Stomach (tissue), 9 donors: ENCODE data around the gene IMPACT. TPM values are rescaled to one million over a fixed set of nuclear protein-coding genes. Genes with fewer than 3 reads are reported as not detected.

Experiments
- DNase-seq, 2 donors: peaks; one replicate each; pipeline versions ENCODE4 v3.0.0 to v3.0.0-alpha.2; 2013 to 2019
- H3K27ac ChIP-seq, 5 donors: fragments of 200-600 bp in 4 of 5; sonication (generic) in 4 of 5; one replicate each; pipeline ENCODE4 v1.5.1; 2013 to 2019; ENCODE audit warnings: mild to moderate bottlenecking in 1 of 5, moderate library complexity in 1 of 5
- H3K27me3 ChIP-seq, 3 donors: fragments of 200-600 bp; sonication (generic); one replicate each; pipeline ENCODE4 v1.5.1; 2017 to 2019; ENCODE audit warnings: mixed run types in 1 of 3
- H3K36me3 ChIP-seq, 4 donors: fragments of 200-600 bp; sonication (generic); 1 replicate in 3 of 4; 2 replicates in 1 of 4; pipeline ENCODE4 v1.5.1; 2016 to 2019
- H3K4me1 ChIP-seq, 4 donors: fragments of 200-600 bp; sonication (generic); one replicate each; pipeline ENCODE4 v1.5.1; 2016 to 2019
- H3K4me3 ChIP-seq, 4 donors: fragments of 200-600 bp; sonication (generic) in 3 of 4; one replicate each; pipeline ENCODE4 v1.5.1; 2016 to 2019; ENCODE audit warnings: mild to moderate bottlenecking in 1 of 4
- H3K9me3 ChIP-seq, 4 donors: fragments of 200-600 bp; sonication (generic); one replicate each; pipeline ENCODE4 v1.5.1; 2016 to 2019
- EP300 ChIP-seq: sonication (generic); formaldehyde crosslinking; IDR thresholded peaks from one replicate; pipeline ENCODE4 v1.6.1; 2017; ENCODE audit warnings: antibody characterized with exemption
- POLR2A ChIP-seq, 4 donors: fragments of 450-650 bp; IDR thresholded peaks; one replicate each; pipeline ENCODE4 v1.6.1; 2016; ENCODE audit warnings: antibody characterized with exemption in 4 of 4, control low read depth in 2 of 4, mild to moderate bottlenecking in 1 of 4, moderate library complexity in 1 of 4
- POLR2AphosphoS5 ChIP-seq, 3 donors: sonication (generic); formaldehyde crosslinking; IDR thresholded peaks; one replicate each; pipeline ENCODE4 v1.6.1; 2016; ENCODE audit warnings: antibody characterized with exemption in 3 of 3
- WGBS, 5 donors: extraction: QIAGEN DNeasy Blood & Tissue Kit in 3 of 5; methylation state at CpG; one replicate each; pipeline versions ENCODE4 v1.1.5 to v1.1.7; 2013 to 2018; 5-methylcytosine and 5-hydroxymethylcytosine counted together
- intact Hi-C: fragments of 100-400 bp; cut with DNase I; formaldehyde crosslinking; loops from one replicate; pipeline ENCODE4 v1.15.1; 2023; ENCODE audit warnings: low total_unique reads
- polyA plus RNA-seq, 3 donors: library from polyadenylated mRNA; stranded (reverse); fragments of 200-250 nt; gene quantifications; one replicate each; pipeline ENCODE4 v1.2.3, GENCODE V29; 2013
- total RNA-seq, 5 donors: library from RNA; depleted of rRNA; stranded (reverse); fragments of >200 nt; gene quantifications; one replicate each; pipeline versions ENCODE4 v1.1.0 to v1.2.3, GENCODE V29; 2014 to 2016
- TF ChIP-seq, protein P1 (sequence below), 7 experiments: fragments of 450-650 bp in 4 of 7; fragments of 200-600 bp in 3 of 7; sonication (generic) in 3 of 7; IDR thresholded peaks; one replicate each; pipeline ENCODE4 v1.5.1; 2016 to 2019; ENCODE audit warnings: antibody characterized with exemption in 7 of 7, control low read depth in 2 of 7, mild to moderate bottlenecking in 1 of 7
- donor health status: healthy with polysubstance abuse.
- donor health status: Bipolar disorder and iron deficiency.
- donor health status: healthy.

IMPACT gene
- total and polyA plus RNA-seq, 8 donors = 4.6 to 33.0 (median 13.0) TPM

DNA sequence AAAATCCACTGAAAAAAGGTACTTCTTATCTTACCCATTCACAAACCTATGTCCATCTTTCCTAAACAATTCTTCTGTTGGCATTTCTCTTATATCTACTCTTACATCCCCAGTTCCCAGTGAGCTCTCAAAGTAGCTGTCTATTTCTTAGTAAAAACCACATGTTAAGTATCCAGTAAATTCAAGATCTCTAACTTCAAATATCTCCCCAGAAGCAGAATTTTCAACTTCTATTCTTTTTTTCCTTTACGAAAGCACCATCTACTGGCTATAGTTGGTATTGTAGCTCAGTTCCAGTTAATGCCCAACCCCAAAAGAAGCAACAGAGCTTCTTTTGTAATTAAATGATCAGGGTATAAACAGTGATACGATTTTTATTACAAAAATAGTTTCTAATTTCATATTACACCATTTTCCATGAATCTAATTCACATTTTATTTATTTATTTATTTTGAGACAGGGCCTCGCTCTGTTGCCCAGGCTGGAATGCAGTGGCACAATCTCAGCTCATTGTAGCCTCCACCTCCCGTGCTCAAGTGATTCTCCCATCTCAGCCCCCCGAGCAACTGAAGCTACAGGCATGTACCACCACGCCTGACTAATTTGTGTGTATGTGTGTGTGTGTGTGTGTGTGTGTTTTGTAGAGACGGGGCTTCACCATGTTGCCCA is 62.5 kb downstream of the IMPACT start:
- no peaks in the 10 kb centered on the region for H3K9me3 ChIP-seq
- peaks cover 0 to 4% (median 0%) of the 10 kb centered on the region in 3 donors for H3K27me3 ChIP-seq
- H3K4me3 ChIP-seq = no peak overlapping the region
- H3K4me1 ChIP-seq = peaks cover 0 to 10% (median 3%) of the 10 kb centered on the region in 4 donors
- no peak overlapping the region for H3K27ac ChIP-seq
- H3K36me3 ChIP-seq = no peaks in the 10 kb centered on the region
- no peak for TF ChIP-seq EP300
- TF ChIP-seq POLR2A (IDR thresholded peaks at IDR 0.05) = no peak
- TF ChIP-seq, protein P1, sequence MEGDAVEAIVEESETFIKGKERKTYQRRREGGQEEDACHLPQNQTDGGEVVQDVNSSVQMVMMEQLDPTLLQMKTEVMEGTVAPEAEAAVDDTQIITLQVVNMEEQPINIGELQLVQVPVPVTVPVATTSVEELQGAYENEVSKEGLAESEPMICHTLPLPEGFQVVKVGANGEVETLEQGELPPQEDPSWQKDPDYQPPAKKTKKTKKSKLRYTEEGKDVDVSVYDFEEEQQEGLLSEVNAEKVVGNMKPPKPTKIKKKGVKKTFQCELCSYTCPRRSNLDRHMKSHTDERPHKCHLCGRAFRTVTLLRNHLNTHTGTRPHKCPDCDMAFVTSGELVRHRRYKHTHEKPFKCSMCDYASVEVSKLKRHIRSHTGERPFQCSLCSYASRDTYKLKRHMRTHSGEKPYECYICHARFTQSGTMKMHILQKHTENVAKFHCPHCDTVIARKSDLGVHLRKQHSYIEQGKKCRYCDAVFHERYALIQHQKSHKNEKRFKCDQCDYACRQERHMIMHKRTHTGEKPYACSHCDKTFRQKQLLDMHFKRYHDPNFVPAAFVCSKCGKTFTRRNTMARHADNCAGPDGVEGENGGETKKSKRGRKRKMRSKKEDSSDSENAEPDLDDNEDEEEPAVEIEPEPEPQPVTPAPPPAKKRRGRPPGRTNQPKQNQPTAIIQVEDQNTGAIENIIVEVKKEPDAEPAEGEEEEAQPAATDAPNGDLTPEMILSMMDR (IDR thresholded peaks at IDR 0.05) = peak in 5 of 7 experiments; percentile 62 to 83 (median 75)
- DNase-seq = peak in 1 of 2 donors; percentile 66
- intact Hi-C loops = loop anchor here (5.0 to 10.0 kb wide), 2 partner anchors 132 to 236 kb away; no protein-coding TSS in a partner anchor
- 27 to 41% (median 37%) methylated on average over 6 to 7 of the region's 7 CpGs for WGBS, 5 donors

DNA sequence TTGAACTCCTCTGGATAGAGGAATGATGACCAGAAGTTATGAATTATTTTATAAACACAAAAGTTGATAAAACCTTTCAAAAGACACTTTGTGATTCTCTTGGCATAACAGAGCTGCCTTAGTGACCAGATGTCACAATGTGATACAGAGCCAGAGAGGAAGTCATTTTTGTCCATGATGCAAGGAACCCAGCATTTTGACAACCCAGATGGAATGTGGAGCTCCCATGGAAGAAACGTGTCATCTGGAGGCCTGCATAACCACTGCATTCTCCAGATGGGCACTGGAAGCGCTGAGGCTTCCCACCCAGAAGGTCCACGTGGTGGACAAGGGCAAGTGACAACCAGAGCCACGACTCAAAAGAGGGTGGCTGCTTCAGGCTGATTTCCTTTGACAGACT is 64.1 kb downstream of the IMPACT start:
- H3K4me1 ChIP-seq = peaks cover 0 to 10% (median 3%) of the 10 kb centered on the region in 4 donors
- WGBS, 5 donors = 39 to 57% (median 53%) methylated on average over 4 of the region's 4 CpGs
- H3K27me3 ChIP-seq = peaks cover 0 to 4% (median 0%) of the 10 kb centered on the region in 3 donors
- no peak for TF ChIP-seq POLR2A (IDR thresholded peaks at IDR 0.05)
- TF ChIP-seq, protein P1 (IDR thresholded peaks at IDR 0.05) = no peak
- no peak for TF ChIP-seq EP300
- TF ChIP-seq POLR2AphosphoS5 (IDR thresholded peaks at IDR 0.05) = no peak
- H3K9me3 ChIP-seq = no peaks in the 10 kb centered on the region
- intact Hi-C loops = no loop called here
- no peaks in the 10 kb centered on the region for H3K36me3 ChIP-seq
- DNase-seq = no peak
- no peak overlapping the region for H3K27ac ChIP-seq
- no peak overlapping the region for H3K4me3 ChIP-seq

DNA sequence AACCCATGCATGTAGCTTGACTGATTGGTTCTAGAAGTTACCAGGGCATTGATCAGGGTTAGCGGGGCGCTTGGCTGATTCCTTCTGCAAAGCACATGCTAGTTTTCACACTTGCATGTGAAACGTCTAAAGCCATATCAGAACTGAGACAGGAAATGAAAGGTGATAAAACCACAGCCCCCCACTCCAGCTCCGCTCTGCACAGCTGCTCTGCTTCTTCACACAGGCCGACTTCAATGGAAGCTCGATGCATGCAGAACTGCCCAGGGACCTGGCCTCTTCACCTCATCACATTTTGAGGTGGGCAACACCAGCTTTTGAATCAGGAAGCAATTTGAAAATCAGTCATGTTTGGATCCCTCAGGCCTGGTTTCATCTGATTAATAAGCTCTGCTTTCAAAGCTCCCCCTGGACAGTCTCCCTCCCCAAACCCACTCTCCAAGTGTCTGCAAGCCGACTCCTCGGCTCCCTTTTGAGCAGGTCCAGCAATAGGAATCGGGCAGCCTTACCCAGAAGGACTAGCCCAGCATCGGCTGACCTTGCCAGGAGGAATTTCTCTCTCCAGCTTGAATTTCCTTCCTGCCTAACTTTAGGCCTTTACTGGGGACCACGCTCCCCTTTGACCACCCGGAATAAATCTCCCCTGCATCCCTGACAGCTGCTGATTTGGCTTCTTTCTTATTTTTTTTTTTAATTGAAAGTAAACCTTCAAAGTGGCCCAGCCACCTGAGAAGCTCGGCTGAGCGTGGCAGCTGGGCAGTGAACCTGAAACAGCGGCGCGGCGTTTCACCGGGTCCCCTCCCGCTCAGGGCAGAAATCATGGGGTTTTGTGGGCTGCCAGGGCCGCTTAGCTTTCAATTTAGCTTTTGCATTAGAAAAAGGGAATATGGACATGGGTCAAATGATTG is 65.7 kb downstream of the IMPACT start:
- intact Hi-C loops = no loop called here
- H3K27me3 ChIP-seq = no peaks in the 10 kb centered on the region
- TF ChIP-seq POLR2A (IDR thresholded peaks at IDR 0.05) = no peak
- TF ChIP-seq, protein P1 (IDR thresholded peaks at IDR 0.05) = no peak
- no peak for TF ChIP-seq POLR2AphosphoS5 (IDR thresholded peaks at IDR 0.05)
- TF ChIP-seq EP300 = no peak
- no peaks in the 10 kb centered on the region for H3K36me3 ChIP-seq
- no peak overlapping the region for H3K27ac ChIP-seq
- H3K9me3 ChIP-seq = no peaks in the 10 kb centered on the region
- no peak for DNase-seq
- no peak overlapping the region for H3K4me3 ChIP-seq
- WGBS, 5 donors = 75 to 82% (median 76%) methylated on average over 21 of the region's 21 CpGs
- peaks cover 0 to 10% (median 3%) of the 10 kb centered on the region in 4 donors for H3K4me1 ChIP-seq

DNA sequence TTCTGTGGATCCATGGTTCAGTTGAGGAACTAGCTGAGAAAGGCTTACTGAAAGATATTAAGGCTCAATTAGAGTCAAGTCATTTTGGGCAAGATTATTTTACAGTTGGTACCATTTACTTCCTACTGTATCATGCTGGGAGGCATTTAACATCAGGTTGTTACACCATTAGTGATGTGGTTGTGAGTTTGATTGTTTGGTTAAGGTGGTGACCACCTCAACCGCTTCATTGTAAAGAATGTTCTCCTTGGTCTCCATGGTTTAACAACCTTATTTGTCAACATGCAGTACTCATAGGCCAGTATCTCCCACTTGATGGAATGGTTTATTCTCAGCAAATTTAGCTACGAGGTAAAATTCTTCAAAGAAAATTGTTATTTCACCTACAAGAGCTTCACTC is 68.1 kb downstream of the IMPACT start:
- 81 to 89% (median 86%) methylated on average over 2 of the region's 2 CpGs for WGBS, 5 donors
- no peaks in the 10 kb centered on the region for H3K9me3 ChIP-seq
- H3K27ac ChIP-seq = no peak overlapping the region
- TF ChIP-seq EP300 (no peak), POLR2AphosphoS5 (IDR thresholded peaks at IDR 0.05) (no peak), POLR2A (IDR thresholded peaks at IDR 0.05) (no peak)
- TF ChIP-seq, protein P1 (IDR thresholded peaks at IDR 0.05) = no peak
- no peak overlapping the region for H3K4me3 ChIP-seq
- no peaks in the 10 kb centered on the region for H3K36me3 ChIP-seq
- H3K4me1 ChIP-seq = no peaks in the 10 kb centered on the region
- no peaks in the 10 kb centered on the region for H3K27me3 ChIP-seq
- intact Hi-C loops = no loop called here
- no peak for DNase-seq
